GM12801 (cell line): ENCODE results near the gene SHROOM2.

ENCODE experiments used
- TF ChIP-seq, protein P1 (sequence below): IDR thresholded peaks from one replicate; pipeline ENCODE4 v1.5.1; 2011; ENCODE audit warnings: control low read depth; ENCODE audit not compliant: insufficient read length; ENCODE audit errors: extremely low read depth

The SHROOM2 gene

DNA sequence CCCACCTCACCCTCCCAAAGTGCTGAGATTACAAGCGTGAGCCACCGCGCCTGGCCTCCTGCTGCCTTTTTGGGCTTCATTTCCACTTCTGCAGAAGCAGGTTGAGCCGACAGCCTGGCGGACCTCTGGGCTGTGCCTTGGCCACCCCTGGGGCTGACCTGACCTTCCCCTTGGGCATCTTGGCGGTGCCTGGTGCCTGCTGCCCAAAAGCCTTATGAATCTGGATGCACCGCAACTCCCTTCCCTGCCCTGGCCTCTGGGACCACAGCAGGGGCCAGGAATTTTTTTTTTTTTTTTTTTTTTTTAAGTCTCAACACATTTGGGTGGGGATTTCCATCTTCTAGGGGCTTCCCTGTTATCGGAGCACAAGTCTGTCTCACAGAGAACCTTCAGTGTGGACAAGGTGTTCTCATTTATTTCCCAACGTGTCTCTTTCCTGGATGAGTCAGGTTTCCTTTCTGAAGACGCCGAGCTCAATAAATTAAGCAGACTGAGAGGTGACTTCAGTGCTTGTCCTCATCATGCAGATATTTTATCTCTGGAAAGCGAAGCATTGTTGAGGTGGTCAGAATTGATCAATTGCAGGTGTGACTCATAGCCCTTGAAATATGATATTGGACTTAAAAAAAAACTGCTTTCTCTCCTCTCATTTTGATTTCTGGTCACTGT is 79.7 kb downstream of the SHROOM2 start:
- TF ChIP-seq, protein P1, sequence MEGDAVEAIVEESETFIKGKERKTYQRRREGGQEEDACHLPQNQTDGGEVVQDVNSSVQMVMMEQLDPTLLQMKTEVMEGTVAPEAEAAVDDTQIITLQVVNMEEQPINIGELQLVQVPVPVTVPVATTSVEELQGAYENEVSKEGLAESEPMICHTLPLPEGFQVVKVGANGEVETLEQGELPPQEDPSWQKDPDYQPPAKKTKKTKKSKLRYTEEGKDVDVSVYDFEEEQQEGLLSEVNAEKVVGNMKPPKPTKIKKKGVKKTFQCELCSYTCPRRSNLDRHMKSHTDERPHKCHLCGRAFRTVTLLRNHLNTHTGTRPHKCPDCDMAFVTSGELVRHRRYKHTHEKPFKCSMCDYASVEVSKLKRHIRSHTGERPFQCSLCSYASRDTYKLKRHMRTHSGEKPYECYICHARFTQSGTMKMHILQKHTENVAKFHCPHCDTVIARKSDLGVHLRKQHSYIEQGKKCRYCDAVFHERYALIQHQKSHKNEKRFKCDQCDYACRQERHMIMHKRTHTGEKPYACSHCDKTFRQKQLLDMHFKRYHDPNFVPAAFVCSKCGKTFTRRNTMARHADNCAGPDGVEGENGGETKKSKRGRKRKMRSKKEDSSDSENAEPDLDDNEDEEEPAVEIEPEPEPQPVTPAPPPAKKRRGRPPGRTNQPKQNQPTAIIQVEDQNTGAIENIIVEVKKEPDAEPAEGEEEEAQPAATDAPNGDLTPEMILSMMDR, result no peak

DNA sequence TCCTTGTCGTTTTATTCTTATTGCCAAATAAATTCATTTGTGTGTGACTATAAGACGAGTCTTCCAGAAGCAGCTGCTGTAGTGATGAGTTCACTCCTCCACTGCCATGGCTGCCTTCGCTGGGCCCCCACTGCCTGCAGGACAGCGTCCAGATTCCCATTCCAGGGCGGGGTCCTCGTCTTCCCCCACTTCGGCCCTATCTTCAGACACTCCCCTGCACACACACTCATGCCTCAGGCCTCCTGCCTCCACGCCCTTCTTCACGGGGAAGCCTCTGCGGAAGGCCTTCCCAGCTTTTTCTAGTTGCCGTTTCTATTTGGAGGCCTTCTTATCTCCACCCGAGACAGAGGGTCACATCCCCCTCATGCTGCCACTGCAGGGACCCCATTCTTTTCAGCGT is 80.4 kb downstream of the SHROOM2 start:
- TF ChIP-seq, protein P1, result no peak

DNA sequence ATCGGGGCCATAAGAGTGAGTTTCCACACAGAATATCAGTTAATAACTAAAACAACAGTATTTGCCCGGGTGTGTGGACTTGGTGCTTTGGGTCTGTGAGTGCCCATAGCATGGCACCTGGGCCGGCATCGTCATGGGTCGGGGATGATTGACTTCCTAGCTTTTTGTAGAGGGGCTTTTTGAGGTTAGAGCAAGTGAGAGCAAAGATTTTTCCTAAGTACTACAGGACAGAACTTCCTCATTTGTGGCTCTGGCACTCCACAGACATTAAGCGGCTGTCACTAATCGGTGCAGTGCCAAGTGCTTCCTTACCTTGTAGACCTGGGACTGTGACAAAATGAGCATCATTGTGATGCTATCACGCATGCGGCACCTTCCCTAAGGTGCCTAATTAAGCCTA is 81.0 kb downstream of the SHROOM2 start:
- TF ChIP-seq, protein P1, result no peak

DNA sequence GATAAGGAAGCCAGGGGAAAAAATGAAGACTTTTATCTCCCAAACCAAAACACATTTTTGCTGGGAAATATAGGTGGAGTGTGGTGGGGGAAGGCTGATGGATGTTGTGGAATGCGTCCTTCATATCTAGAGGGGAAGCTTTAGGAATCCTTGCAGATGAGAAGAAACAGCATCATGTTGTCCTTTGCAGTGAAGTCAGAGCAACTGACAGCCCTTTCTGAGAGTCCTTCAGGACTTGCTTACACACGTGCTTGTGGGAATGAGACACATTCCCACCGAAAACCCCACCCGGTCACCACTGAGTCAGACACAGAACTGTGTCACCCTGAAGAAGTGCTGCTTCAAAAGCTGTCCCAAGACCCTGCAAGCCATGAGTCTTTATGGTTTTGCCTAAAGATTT is 81.5 kb downstream of the SHROOM2 start:
- TF ChIP-seq, protein P1, result no peak

DNA sequence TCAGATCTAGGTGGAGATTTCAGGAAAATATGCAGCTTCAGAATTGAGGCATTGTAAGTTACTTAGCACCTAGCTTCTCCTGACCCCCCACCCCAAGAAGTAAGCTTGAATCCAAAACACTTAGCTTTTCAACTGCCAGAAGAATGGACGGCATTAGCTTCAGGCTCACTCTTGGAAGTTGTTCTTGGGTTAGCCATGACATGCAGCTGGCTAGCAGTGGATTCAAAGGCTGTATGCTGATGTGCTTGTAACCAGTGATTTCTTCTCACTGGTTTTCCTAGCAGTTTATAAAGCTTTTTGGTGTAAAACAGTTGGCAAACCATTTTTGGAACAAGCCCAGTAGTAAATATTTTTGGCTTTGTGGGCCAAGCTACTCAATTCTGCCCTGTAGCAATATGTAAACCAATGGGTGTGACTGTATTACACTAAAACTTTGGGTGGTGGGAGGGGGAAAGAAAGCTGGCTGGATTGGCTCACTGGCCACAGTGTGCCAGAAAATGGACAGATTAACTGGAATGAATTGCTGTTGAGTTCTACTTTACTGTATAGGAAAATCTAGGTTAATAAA is 85.6 kb downstream of the SHROOM2 start:
- TF ChIP-seq, protein P1, result no peak

DNA sequence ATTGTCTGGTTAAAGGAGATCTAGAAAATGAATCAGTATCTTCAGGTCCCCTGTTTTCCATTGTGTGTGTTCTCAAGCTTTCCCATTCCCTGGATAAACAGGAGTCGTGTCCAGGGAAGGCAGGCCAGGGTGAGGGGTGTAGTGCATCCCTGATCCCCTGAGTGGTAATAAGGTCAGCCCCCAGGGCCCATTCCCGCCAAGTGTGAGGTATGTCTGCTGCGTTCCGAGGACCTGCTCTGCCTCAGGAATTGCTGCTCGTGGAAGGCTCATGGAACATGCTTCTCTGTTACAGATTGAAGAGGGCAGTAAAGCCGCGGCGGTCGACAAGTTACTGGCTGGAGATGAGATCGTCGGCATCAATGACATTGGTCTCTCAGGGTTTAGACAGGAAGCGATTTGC is 87.1 kb downstream of the SHROOM2 start:
- TF ChIP-seq, protein P1, result no peak

DNA sequence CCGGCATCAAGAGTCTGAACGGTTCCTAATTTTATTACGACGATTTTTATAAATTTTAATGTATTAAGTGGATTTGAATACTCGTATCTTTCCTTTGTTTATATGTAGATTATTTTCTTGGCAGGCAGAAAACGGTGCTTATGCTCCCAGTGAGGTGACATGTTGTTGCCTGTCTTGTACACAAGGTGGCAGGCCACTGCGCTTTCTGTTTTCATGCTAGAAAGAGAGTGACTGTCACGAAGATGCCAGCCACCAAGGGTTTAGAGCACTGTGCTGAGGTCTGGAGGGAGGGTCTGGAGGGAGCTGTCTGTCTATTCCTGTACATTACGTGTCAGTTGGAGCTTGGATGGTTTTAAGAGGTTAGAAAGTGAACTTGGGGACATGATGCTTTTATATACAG is 87.7 kb downstream of the SHROOM2 start:
- TF ChIP-seq, protein P1, result no peak

DNA sequence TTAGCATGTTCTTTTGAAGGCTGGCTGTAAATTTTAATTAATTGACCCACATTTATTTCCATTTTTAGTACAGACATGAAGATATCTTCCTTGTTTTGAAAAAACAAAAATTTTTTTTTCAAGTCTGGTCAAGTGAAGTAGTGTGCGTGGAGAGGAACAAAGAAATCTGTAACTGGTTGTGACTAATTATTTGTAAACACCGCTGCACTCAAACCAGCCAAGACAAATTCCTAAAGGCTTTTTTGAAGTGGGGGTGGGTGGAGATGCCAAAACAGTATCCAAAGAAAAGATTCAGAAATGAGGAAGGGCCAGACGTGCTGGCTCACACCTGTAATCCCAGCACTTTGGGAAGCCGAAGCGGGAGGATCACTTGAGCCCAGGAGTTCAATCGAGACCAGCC is 88.3 kb downstream of the SHROOM2 start:
- TF ChIP-seq, protein P1, result no peak
